SK-N-SH (cell line): ENCODE results near the gene RPA1. TPM values are rescaled to one million over a fixed set of nuclear protein-coding genes. Genes with fewer than 3 reads are reported as not detected.

Experiments used
- CTCF ChIA-PET: fragments of 300-600, 350-600 bp; formaldehyde crosslinking; extraction: SDS; loops from one replicate; lab custom pipeline; 2021; lab: Yijun Ruan, JAX
- POLR2A ChIA-PET: fragments of 350-600 bp; sonication (Branson Sonifier 250); formaldehyde crosslinking; extraction: SDS; loops from one replicate; lab custom pipeline; 2020; ENCODE audit warnings: antibody characterized with exemption, inconsistent platforms; lab: Yijun Ruan, JAX
- DNase-seq: peaks from one replicate; pipeline ENCODE4 v3.0.0; 2012
- H2AFZ ChIP-seq: fragments of 200-600 bp; sonication (generic); 2 replicates; pipeline ENCODE4 v1.8.1; 2016; ENCODE audit warnings: antibody characterized with exemption, mild to moderate bottlenecking, low read depth
- H3F3A ChIP-seq: fragments of 200-600 bp; sonication (generic); replicated peaks from 2 replicates; pipeline ENCODE3; 2016; ENCODE audit warnings: antibody characterized with exemption, mild to moderate bottlenecking; ENCODE audit not compliant: insufficient read depth
- H3K27ac ChIP-seq, 2 experiments: fragments of 200-500 bp in 1 of 2; fragments of 200-600 bp in 1 of 2; sonication (Bioruptor generic) in 1 of 2; sonication (generic), shearing (Covaris generic) in 1 of 2; 2 replicates each; pipeline versions ENCODE4 v1.5.1 to v1.6.1; 2014 to 2016; ENCODE audit warnings: low read depth in 2 of 2, inconsistent platforms in 1 of 2, low read length in 1 of 2, mild to moderate bottlenecking in 1 of 2, mixed read lengths in 1 of 2
- H3K27me3 ChIP-seq: fragments of 200-600 bp; sonication (generic), shearing (Covaris generic); 2 replicates; pipeline ENCODE4 v1.6.1; 2016; ENCODE audit warnings: mixed run types; ENCODE audit not compliant: insufficient read depth
- H3K36me3 ChIP-seq, 2 experiments: fragments of 200-500 bp in 1 of 2; fragments of 200-600 bp in 1 of 2; sonication (Bioruptor generic) in 1 of 2; sonication (generic) in 1 of 2; replicated peaks in 1 of 2; 2 replicates each; pipeline versions ENCODE3 to v1.5.1; 2014 to 2016; ENCODE audit warnings: low read length in 1 of 2, mild to moderate bottlenecking in 1 of 2; ENCODE audit not compliant: insufficient read depth in 2 of 2, control insufficient read depth in 1 of 2
- H3K4me1 ChIP-seq, 2 experiments: fragments of 200-500 bp in 1 of 2; fragments of 200-600 bp in 1 of 2; sonication (Bioruptor generic) in 1 of 2; sonication (generic), shearing (Covaris generic) in 1 of 2; 2 replicates each; pipeline versions ENCODE4 v1.5.1 to v1.6.1; 2014 to 2016; ENCODE audit warnings: low read depth in 1 of 2, low read length in 1 of 2, mixed run types in 1 of 2; ENCODE audit not compliant: insufficient read depth in 2 of 2, control insufficient read depth in 1 of 2
- H3K4me2 ChIP-seq: fragments of 200-600 bp; sonication (generic), shearing (Covaris generic); 2 replicates; pipeline ENCODE4 v1.6.1; 2017; ENCODE audit warnings: mixed run types
- H3K4me3 ChIP-seq, 2 experiments: fragments of 200-500 bp in 1 of 2; fragments of 200-600 bp in 1 of 2; sonication (Bioruptor generic) in 1 of 2; sonication (generic), shearing (Covaris generic) in 1 of 2; 2 replicates each; pipeline versions ENCODE4 v1.5.1 to v1.8.1; 2014 to 2016; ENCODE audit warnings: low read depth in 2 of 2, inconsistent platforms in 1 of 2, low read length in 1 of 2, mild to moderate bottlenecking in 1 of 2, mixed read lengths in 1 of 2, moderate library complexity in 1 of 2
- H3K79me2 ChIP-seq: fragments of 200-600 bp; sonication (generic); 2 replicates; pipeline ENCODE4 v1.8.1; 2017; ENCODE audit warnings: mild to moderate bottlenecking; ENCODE audit not compliant: insufficient read depth
- H3K9ac ChIP-seq: fragments of 200-600 bp; sonication (generic); 2 replicates; pipeline ENCODE4 v1.6.1; 2017; ENCODE audit warnings: mixed run types
- H3K9me2 ChIP-seq: fragments of 200-600 bp; sonication (generic); 2 replicates; pipeline ENCODE4 v1.6.1; 2017; ENCODE audit warnings: mixed run types
- H3K9me3 ChIP-seq: fragments of 200-600 bp; sonication (generic); 2 replicates; pipeline ENCODE4 v1.6.1; 2017; ENCODE audit warnings: mixed run types, mild to moderate bottlenecking, moderate library complexity
- H4K20me1 ChIP-seq: fragments of 200-600 bp; sonication (generic); 2 replicates; pipeline ENCODE4 v1.6.1; 2017; ENCODE audit warnings: mild to moderate bottlenecking, mixed run types; ENCODE audit not compliant: insufficient read depth
- CHD2 ChIP-seq: fragments of 150-350 bp; IDR thresholded peaks from 2 replicates; pipeline ENCODE4 v1.6.1; 2018; ENCODE audit warnings: low read length; ENCODE audit not compliant: partially characterized antibody
- EP300 ChIP-seq, 2 experiments: IDR thresholded peaks; 2 replicates each; pipeline versions ENCODE4 v1.4.0 to v1.6.1; 2012; ENCODE audit warnings: borderline replicate concordance in 1 of 2, low read depth in 1 of 2, low read length in 1 of 2
- FOXM1 ChIP-seq: IDR thresholded peaks from 2 replicates; pipeline ENCODE4 v1.4.0; 2012; ENCODE audit warnings: low read depth, mild to moderate bottlenecking
- GABPA ChIP-seq: IDR thresholded peaks from 2 replicates; pipeline ENCODE4 v1.4.0; 2012; ENCODE audit warnings: low read depth, mild to moderate bottlenecking
- JUND ChIP-seq: IDR thresholded peaks from 2 replicates; pipeline ENCODE4 v1.4.0; 2012
- MXI1 ChIP-seq: IDR thresholded peaks from 2 replicates; pipeline ENCODE4 v1.6.1; 2012; ENCODE audit warnings: mild to moderate bottlenecking, low read depth, low read length, improper control_type of control experiment
- PBX3 ChIP-seq: IDR thresholded peaks from 2 replicates; pipeline ENCODE4; 2012
- POLR2AphosphoS5 ChIP-seq: IDR thresholded peaks from 2 replicates; pipeline ENCODE4 v1.6.1; 2012; ENCODE audit warnings: low read depth, low read length
- RCOR1 ChIP-seq: fragments of 150-350 bp; IDR thresholded peaks from 2 replicates; pipeline ENCODE4 v1.6.1; 2017; ENCODE audit warnings: antibody characterized with exemption, low read length
- REST ChIP-seq: IDR thresholded peaks from 2 replicates; pipeline ENCODE4 v1.6.1; 2012; ENCODE audit warnings: mild to moderate bottlenecking, low read depth, low read length, moderate library complexity
- SIN3A ChIP-seq: IDR thresholded peaks from 2 replicates; pipeline ENCODE4 v1.6.1; 2012; ENCODE audit warnings: low read depth, mild to moderate bottlenecking, low read length, moderate library complexity, borderline replicate concordance
- SMC3 ChIP-seq: IDR thresholded peaks from 2 replicates; pipeline ENCODE4 v1.6.1; 2012; ENCODE audit warnings: low read depth, low read length, improper control_type of control experiment
- TAF1 ChIP-seq: IDR thresholded peaks from 2 replicates; pipeline ENCODE4 v1.6.1; 2012; ENCODE audit warnings: low read depth, mild to moderate bottlenecking, low read length, moderate library complexity, borderline replicate concordance
- TCF12 ChIP-seq: IDR thresholded peaks from 2 replicates; pipeline ENCODE4 v1.4.0; 2012
- USF2 ChIP-seq: fragments of 150-350 bp; IDR thresholded peaks from 2 replicates; pipeline ENCODE4 v1.6.1; 2017; ENCODE audit warnings: antibody characterized with exemption, low read length, low read depth, borderline replicate concordance
- YY1 ChIP-seq: IDR thresholded peaks from 2 replicates; pipeline ENCODE4 v1.4.0; 2012; ENCODE audit warnings: low read depth, mild to moderate bottlenecking
- WGBS: methylation state at CpG from one replicate; pipeline ENCODE4 v1.1.6; 2017; ENCODE audit warnings: low lambda C conversion rate; 5-methylcytosine and 5-hydroxymethylcytosine counted together
- polyA plus RNA-seq, 3 experiments: library from polyadenylated mRNA; depleted of rRNA; stranded (reverse); fragments of >200 nt; gene quantifications; 2 replicates each; pipeline ENCODE4 v1.2.3, GENCODE V29; 2012
- TF ChIP-seq, protein P1 (sequence below): IDR thresholded peaks from 2 replicates; pipeline ENCODE4 v1.4.0; 2012; ENCODE audit warnings: low read depth, borderline replicate concordance

Gene RPA1
- polyA plus RNA-seq, 1 of the 3 experiments (the other 2 are of a cell fraction): 47.2 TPM

DNA sequence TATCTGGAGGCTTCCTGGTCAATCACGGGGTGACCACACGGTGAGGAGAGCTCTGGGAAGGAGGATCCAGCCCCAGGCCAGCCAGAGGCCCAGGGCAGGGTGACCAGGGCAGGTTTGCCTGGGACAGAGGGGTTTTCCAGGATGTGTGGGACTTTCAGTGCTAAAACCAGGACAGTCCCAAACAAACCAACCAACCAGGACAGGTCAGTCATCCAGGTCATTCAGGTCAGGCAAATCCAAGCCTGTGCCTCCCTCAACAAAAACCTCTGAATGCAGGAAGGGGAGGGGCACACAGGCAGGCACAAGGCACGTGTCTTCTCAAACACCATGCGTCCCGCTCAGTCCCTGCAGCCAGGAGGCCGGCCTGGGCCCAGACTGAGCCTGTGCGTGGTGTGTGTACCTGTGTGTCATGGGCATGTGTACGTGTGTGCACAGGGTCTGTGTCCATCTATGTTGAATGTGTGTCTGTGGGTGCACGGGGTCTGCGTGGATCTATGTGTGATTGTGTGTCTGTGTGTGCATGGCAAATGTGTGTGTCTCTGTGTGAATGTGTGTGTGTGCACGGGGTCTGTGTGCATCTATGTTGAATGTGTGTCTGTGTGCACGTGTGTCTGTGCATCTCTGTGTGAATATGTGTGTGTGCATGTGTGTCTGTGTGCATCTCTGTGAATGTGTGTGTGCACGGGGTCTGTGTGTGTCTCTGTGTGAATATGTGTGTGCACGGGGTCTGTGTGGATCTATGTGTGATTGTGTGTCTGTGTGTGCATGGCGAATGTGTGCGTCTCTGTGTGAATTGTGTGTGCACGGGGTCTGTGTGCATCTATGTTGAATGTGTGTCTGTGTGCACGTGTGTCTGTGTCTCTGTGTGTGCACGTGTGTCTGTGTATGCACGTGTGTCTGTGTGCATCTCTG lies 116.5 kb downstream of the RPA1 start:
- Histone ChIP-seq H3F3A (no peaks in the 10 kb centered on the region), H3K79me2 (no peaks in the 10 kb centered on the region), H3K36me3 (no peaks in the 10 kb centered on the region), H3K27ac (no peak overlapping the region), H2AFZ (no peak overlapping the region)
- POLR2A ChIA-PET: no interaction called here
- no peak for TF ChIP-seq FOXM1
- no peak for TF ChIP-seq MXI1
- no peak for TF ChIP-seq SIN3A
- TF ChIP-seq SMC3: no peak
- TF ChIP-seq TAF1: no peak
- TF ChIP-seq USF2: no peak
- no peak for TF ChIP-seq POLR2AphosphoS5
- TF ChIP-seq PBX3: no peak
- no peak for TF ChIP-seq CHD2
- TF ChIP-seq JUND: no peak
- no peak for TF ChIP-seq GABPA
- no peak for TF ChIP-seq TCF12
- TF ChIP-seq, protein P1, sequence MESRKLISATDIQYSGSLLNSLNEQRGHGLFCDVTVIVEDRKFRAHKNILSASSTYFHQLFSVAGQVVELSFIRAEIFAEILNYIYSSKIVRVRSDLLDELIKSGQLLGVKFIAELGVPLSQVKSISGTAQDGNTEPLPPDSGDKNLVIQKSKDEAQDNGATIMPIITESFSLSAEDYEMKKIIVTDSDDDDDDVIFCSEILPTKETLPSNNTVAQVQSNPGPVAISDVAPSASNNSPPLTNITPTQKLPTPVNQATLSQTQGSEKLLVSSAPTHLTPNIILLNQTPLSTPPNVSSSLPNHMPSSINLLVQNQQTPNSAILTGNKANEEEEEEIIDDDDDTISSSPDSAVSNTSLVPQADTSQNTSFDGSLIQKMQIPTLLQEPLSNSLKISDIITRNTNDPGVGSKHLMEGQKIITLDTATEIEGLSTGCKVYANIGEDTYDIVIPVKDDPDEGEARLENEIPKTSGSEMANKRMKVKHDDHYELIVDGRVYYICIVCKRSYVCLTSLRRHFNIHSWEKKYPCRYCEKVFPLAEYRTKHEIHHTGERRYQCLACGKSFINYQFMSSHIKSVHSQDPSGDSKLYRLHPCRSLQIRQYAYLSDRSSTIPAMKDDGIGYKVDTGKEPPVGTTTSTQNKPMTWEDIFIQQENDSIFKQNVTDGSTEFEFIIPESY: no peak
- TF ChIP-seq EP300 (IDR thresholded peaks at IDR 0.05; ENCODE audit: borderline replicate concordance in 1 of 2, low read depth in 1 of 2, low read length in 1 of 2): no peak
- no peak for TF ChIP-seq RCOR1
- TF ChIP-seq YY1: no peak
- no peak for TF ChIP-seq REST
- TF ChIP-seq, all 33 proteins: peak for 0
- Histone ChIP-seq H3K9ac (no peak overlapping the region), H3K9me2 (no peaks in the 10 kb centered on the region), H4K20me1 (no peaks in the 10 kb centered on the region), H3K4me1 (peaks cover 0 to 16% of the 10 kb centered on the region in 2 experiments; a peak in 1 of 4 replicates), H3K4me3 (no peak overlapping the region), H3K4me2 (no peak overlapping the region), H3K27me3 (no peaks in the 10 kb centered on the region), H3K9me3 (no peaks in the 10 kb centered on the region)
- no peak for DNase-seq
- CTCF ChIA-PET: no interaction called here
- 68% methylated on average over 16 of the region's 20 CpGs for WGBS
